T-helper 1 cell treated with Interleukin-12 subunit alpha and Interleukin-12 subunit beta and Interleukin-4 antibody, amounts not matched to agents 30 μg/mL and 1 μg/mL, for 36 hours (primary cell): ENCODE results near the gene INPP5E.

Experiments used
- H3K27ac Mint-ChIP-seq: one replicate; pipeline ENCODE4 v1.8.0; 2021; ENCODE audit warnings: mild to moderate bottlenecking, mixed read lengths
- H3K27me3 Mint-ChIP-seq: one replicate; pipeline ENCODE4 v1.8.0; 2021; ENCODE audit warnings: low read depth, mixed read lengths
- H3K36me3 Mint-ChIP-seq: one replicate; pipeline ENCODE4 v1.8.0; 2021; ENCODE audit warnings: low read depth, mixed read lengths
- H3K4me1 Mint-ChIP-seq: one replicate; pipeline ENCODE4 v1.8.0; 2021; ENCODE audit warnings: low read depth, mixed read lengths
- H3K4me3 Mint-ChIP-seq: one replicate; pipeline ENCODE4 v1.8.0; 2021; ENCODE audit warnings: mild to moderate bottlenecking, moderate library complexity, mixed read lengths
- H3K9me3 Mint-ChIP-seq: one replicate; pipeline ENCODE4 v1.8.0; 2021; ENCODE audit warnings: mixed read lengths

Gene INPP5E

DNA sequence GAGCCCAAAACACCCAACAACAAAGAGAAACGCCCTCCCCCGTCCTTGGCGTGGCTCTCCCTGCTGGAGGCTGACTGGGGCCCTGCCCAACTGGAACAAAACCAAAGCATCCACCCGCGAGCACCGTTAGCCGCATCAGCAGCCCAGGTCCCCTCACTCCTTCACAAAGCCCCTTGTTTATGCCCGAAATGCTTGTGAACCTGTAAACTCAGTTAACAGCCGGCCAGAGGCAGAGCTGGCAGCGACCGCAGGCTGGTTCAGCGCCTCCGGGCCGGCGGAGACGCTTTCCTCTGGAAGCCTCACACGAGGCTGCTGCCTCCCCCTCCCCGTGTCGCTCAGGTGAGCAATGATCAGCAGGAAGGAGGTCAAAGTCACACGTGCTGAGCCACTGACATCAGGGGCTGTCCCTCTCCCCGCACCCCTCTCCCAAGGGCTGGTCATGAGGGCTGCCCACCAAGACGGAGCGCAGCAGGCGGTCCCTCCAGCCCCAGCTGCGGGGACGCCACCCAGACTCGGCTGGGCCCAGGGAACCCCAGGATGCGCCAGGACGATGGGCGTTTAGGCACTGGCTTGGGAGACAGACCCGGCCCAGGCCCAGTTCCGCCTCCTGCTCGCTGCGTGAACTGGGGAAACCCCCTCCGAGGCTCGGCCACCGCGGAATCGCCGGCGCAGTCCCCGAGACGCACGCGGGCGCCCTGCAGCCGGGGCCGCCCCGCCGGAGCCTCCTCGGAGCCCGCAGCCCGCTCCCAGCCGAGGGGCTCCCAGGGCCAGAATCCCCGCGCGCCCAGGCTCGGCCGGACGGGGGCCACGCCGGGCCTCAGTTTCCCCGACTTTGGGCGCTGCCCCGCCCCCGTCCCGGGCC lies 40.2 kb downstream of the INPP5E start:
- Mint-ChIP-seq H3K4me3 (peak overlapping the region; percentile 84), H3K9me3 (no peaks in the 10 kb centered on the region), H3K4me1 (peaks cover 29% of the 10 kb centered on the region), H3K27ac (peak overlapping the region; percentile 57), H3K27me3 (no peaks in the 10 kb centered on the region), H3K36me3 (peaks cover 21% of the 10 kb centered on the region)

DNA sequence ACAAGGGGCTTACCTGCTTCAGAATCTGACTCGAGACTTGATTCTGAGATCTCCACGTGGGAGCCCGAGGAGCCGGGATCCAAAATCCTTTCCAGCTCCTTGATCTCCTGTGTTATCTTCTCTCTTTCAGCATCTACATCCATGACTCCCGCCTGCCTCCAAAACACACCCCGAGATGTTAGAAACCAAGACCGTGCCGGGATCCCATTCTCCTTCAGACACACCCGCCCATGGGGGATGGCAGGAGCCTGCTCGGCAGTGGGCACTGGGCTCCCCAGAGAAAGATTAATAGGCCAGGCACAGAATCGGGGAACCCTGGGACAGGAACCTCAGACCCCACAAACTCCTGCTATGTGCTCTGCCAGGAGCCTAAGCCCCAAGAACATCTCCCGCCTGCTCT lies 41.4 kb downstream of the INPP5E start:
- H3K9me3 Mint-ChIP-seq: no peaks in the 10 kb centered on the region
- H3K4me1 Mint-ChIP-seq: peaks cover 18% of the 10 kb centered on the region
- H3K27me3 Mint-ChIP-seq: no peaks in the 10 kb centered on the region
- H3K27ac Mint-ChIP-seq: no peak overlapping the region
- H3K4me3 Mint-ChIP-seq: peak overlapping the region; percentile 84
- H3K36me3 Mint-ChIP-seq: peaks cover 23% of the 10 kb centered on the region

DNA sequence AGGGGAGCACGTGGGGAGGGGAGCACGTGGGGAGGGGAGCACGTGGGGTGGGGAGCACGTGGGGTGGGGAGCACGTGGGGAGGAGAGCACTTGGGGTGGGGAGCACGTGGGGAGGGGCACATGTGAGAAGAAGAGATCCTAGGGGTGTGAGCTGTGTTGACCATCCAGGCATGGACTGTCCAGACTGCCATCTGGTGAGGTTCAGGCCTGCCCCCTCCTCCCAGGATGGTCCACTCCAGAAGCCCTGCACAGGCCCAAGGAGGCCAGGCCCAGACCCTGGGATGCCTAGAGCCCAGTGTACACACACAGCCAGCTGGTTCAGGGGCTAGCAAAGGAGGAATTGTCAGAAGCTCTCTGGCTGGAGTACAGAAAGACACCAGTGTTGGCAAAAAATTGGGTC lies 42.0 kb downstream of the INPP5E start:
- Mint-ChIP-seq H3K36me3 (peaks cover 23% of the 10 kb centered on the region), H3K4me1 (peaks cover 18% of the 10 kb centered on the region), H3K27ac (no peak overlapping the region), H3K4me3 (no peak overlapping the region), H3K27me3 (no peaks in the 10 kb centered on the region), H3K9me3 (no peaks in the 10 kb centered on the region)

DNA sequence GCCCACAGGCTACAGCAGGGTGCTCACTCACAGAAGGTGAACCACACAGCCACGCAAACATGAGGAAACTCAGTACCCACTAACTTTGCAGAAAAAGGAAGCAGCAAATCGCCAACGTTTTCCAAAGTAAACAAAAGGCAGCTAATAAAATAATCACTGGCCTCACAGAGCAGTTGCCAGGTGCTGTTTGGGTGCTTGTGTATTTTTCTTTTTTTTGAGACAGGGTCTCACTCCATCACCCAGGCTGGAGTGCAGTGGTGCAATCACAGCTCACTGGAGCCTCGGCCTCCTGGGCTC lies 43.5 kb downstream of the INPP5E start:
- Mint-ChIP-seq H3K27ac (no peak overlapping the region), H3K36me3 (peaks cover 25% of the 10 kb centered on the region), H3K9me3 (no peaks in the 10 kb centered on the region), H3K27me3 (no peaks in the 10 kb centered on the region), H3K4me3 (no peak overlapping the region), H3K4me1 (peaks cover 11% of the 10 kb centered on the region)

DNA sequence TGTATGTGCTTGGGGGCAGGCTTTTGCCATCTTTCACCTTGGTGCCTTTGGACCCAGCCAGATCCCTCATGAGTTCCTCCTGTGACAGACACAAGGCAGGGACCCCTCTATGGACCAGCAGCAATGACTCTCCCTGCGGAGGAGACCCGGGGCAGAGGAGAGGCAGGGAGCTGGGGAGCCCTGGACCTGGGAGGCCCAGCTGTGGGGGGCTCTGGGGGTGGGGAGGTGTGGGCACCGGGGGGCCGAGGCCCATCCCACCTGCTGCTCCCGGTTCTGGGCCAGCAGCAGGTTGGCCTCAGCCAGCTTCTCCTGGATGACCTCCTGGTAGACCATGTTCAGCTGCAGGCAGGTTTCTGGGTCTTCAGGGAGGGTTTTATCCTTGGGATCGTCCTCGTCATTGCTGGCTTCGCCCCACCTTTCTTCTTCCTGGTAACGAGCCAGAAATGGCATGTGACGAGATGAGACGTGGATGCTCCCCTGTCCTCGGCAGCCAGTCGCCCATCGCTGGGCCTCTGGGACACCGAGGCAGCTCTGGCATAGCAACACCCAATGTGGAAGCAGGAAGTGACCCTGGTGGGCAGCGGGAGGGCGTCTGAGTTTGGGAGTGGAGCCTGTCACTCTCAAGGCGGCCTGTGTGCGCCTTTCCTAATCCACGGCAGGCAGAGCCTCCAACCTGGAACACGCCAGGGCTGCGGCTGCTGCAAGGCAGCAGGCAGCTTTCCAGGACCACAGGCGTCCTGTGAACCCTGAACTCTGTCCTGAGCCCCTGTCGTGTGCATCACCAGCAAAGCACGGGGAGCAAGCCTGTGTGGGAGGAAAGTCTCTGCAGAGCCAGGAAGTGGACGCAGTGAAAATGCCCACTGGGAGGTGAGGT lies 44.1 kb downstream of the INPP5E start:
- H3K4me3 Mint-ChIP-seq: no peak overlapping the region
- no peaks in the 10 kb centered on the region for H3K27me3 Mint-ChIP-seq
- no peaks in the 10 kb centered on the region for H3K9me3 Mint-ChIP-seq
- peaks cover 25% of the 10 kb centered on the region for H3K36me3 Mint-ChIP-seq
- peaks cover 10% of the 10 kb centered on the region for H3K4me1 Mint-ChIP-seq
- H3K27ac Mint-ChIP-seq: no peak overlapping the region

GRCh38 chr9:136395020-136395340 lies 44.7 kb downstream of the INPP5E start:
- H3K4me1 Mint-ChIP-seq: peaks cover 8% of the 10 kb centered on the region

GRCh38 chr9:136394312-136395019 lies 45.2 kb downstream of the INPP5E start:
- no peaks in the 10 kb centered on the region for H3K27me3 Mint-ChIP-seq
- peaks cover 10% of the 10 kb centered on the region for H3K4me1 Mint-ChIP-seq
- no peaks in the 10 kb centered on the region for H3K9me3 Mint-ChIP-seq
- no peak overlapping the region for H3K4me3 Mint-ChIP-seq
- no peak overlapping the region for H3K27ac Mint-ChIP-seq
- H3K36me3 Mint-ChIP-seq: peaks cover 31% of the 10 kb centered on the region

More at GRCh38 chr9:136395020-136395340, 44.7 kb downstream of the INPP5E start:
- H3K9me3 Mint-ChIP-seq: no peaks in the 10 kb centered on the region
- H3K4me3 Mint-ChIP-seq: no peak overlapping the region
- no peak overlapping the region for H3K27ac Mint-ChIP-seq
- no peaks in the 10 kb centered on the region for H3K27me3 Mint-ChIP-seq
- H3K36me3 Mint-ChIP-seq: peaks cover 27% of the 10 kb centered on the region

GRCh38 chr9:136393531-136393930 lies 46.1 kb downstream of the INPP5E start:
- H3K4me3 Mint-ChIP-seq: no peak overlapping the region
- H3K27me3 Mint-ChIP-seq: no peaks in the 10 kb centered on the region
- peaks cover 30% of the 10 kb centered on the region for H3K36me3 Mint-ChIP-seq
- peaks cover 2% of the 10 kb centered on the region for H3K4me1 Mint-ChIP-seq
- H3K27ac Mint-ChIP-seq: no peak overlapping the region
- H3K9me3 Mint-ChIP-seq: no peaks in the 10 kb centered on the region

GRCh38 chr9:136392538-136393449 lies 46.9 kb downstream of the INPP5E start:
- Mint-ChIP-seq H3K27me3 (no peaks in the 10 kb centered on the region), H3K9me3 (no peaks in the 10 kb centered on the region), H3K4me1 (peaks cover 2% of the 10 kb centered on the region), H3K4me3 (no peak overlapping the region), H3K27ac (no peak overlapping the region), H3K36me3 (peaks cover 31% of the 10 kb centered on the region)

GRCh38 chr9:136391737-136392537 lies 47.7 kb downstream of the INPP5E start:
- H3K9me3 Mint-ChIP-seq: no peaks in the 10 kb centered on the region
- peaks cover 3% of the 10 kb centered on the region for H3K4me1 Mint-ChIP-seq
- no peak overlapping the region for H3K27ac Mint-ChIP-seq
- H3K4me3 Mint-ChIP-seq: no peak overlapping the region
- H3K36me3 Mint-ChIP-seq: peaks cover 34% of the 10 kb centered on the region
- H3K27me3 Mint-ChIP-seq: no peaks in the 10 kb centered on the region

DNA sequence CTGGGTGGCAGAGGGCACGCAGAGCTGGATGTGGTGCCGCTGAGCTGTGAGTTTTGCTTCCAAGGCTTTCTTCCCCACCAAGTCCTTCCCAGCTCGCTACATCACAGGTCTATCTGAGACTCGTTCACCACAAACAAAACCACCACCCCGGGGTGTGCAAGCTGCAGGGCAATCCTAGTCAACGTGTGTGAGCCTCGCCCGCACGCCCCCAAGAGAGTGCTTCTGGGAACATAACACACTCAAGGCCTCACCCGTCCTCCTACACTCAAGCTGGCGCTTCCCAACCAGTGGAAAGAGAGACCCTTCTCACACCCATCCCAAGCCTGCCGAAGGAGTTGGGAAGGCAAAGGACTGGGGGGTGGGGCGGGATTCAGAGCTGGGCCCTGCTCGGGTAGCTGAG lies 50.2 kb downstream of the INPP5E start:
- H3K4me3 Mint-ChIP-seq: no peak overlapping the region
- no peaks in the 10 kb centered on the region for H3K9me3 Mint-ChIP-seq
- H3K27ac Mint-ChIP-seq: no peak overlapping the region
- peaks cover 21% of the 10 kb centered on the region for H3K4me1 Mint-ChIP-seq
- H3K36me3 Mint-ChIP-seq: peaks cover 47% of the 10 kb centered on the region
- H3K27me3 Mint-ChIP-seq: no peaks in the 10 kb centered on the region

DNA sequence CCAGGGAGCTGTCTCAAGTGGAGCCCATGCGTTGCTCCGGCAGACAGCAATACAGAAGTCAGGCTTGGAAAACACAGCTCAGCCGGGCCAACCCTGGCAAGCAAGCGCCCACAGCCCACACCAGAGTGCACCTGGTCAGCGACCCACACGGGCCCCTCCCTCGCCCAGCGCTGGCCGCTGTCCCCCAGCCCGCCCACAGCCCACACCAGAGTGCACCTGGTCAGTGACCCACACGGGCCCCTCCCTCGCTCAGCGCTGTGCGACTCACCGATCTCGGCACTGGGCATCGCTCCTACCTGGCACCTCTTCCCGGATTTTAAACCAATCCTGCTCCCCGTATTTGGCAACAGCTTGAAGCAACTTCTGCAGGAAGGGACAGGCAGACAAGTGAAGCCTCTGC lies 52.4 kb downstream of the INPP5E start:
- Mint-ChIP-seq H3K36me3 (peaks cover 49% of the 10 kb centered on the region), H3K9me3 (no peaks in the 10 kb centered on the region), H3K4me1 (peaks cover 24% of the 10 kb centered on the region), H3K27ac (no peak overlapping the region), H3K27me3 (no peaks in the 10 kb centered on the region), H3K4me3 (no peak overlapping the region)

DNA sequence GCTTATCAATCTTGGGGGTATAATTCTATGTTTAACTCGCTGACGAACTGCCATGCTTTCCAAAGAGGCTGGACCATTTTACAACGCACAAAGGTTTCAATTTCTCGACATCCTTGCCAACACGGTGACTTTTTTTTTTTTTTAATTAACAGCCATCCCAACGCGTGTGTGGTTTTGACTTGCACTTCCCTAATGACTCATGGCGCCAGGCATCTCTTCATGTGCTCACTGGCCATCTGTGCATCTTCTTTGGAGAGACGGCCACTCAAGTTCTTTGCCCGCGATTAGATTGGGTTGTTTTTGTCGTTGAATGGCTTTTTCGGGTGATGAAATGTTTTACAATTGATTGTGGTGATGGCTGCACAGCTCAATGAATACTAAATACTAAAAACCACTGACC lies 53.6 kb downstream of the INPP5E start:
- H3K36me3 Mint-ChIP-seq: peaks cover 43% of the 10 kb centered on the region
- peak overlapping the region; percentile 20 for H3K27ac Mint-ChIP-seq
- no peak overlapping the region for H3K4me3 Mint-ChIP-seq
- H3K27me3 Mint-ChIP-seq: no peaks in the 10 kb centered on the region
- no peaks in the 10 kb centered on the region for H3K9me3 Mint-ChIP-seq
- H3K4me1 Mint-ChIP-seq: peaks cover 24% of the 10 kb centered on the region
